ENCODE data around the gene CYP4F3. TPM values are rescaled to one million over a fixed set of nuclear protein-coding genes. Genes with fewer than 3 reads are reported as not detected.

CYP4F3 gene, protein sequence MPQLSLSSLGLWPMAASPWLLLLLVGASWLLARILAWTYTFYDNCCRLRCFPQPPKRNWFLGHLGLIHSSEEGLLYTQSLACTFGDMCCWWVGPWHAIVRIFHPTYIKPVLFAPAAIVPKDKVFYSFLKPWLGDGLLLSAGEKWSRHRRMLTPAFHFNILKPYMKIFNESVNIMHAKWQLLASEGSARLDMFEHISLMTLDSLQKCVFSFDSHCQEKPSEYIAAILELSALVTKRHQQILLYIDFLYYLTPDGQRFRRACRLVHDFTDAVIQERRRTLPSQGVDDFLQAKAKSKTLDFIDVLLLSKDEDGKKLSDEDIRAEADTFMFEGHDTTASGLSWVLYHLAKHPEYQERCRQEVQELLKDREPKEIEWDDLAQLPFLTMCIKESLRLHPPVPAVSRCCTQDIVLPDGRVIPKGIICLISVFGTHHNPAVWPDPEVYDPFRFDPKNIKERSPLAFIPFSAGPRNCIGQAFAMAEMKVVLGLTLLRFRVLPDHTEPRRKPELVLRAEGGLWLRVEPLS
- not detected in 2 replicates for total RNA-seq

DNA sequence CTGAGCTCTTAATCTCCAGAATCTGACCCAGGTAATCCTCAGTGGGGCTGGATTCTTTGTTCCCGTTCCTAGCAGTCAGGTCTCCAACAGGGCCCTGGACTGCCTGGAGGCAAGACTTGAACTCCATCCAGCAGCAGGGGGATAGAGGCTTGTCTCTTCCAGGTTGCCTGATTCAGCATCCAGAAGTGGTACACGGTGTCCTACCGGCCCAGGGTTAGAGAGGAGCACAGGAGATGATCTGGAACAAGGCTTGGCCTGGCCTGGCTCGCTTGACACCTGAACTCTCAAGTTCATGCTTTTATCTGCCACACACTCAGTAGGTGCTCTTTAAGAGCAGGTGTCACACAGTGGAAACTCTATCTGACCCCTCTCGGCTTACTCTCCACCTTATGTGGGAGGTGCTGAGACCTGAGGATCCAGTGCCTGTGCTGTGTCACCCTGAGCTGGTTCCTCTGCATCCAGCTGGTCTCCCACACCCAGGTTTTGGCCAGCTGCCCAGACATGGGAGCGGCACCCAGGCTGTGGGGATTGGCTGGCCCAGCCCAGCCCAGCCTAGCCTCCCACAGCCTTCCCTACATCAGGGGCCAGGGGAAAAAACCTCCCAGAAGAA is at the start of gene CYP4F3:
Gene CYP4F3 (plus strand): TSS at position 604 of the 610 bp plus-strand sequence. CDS start 519 bp downstream, outside the sequence.

DNA sequence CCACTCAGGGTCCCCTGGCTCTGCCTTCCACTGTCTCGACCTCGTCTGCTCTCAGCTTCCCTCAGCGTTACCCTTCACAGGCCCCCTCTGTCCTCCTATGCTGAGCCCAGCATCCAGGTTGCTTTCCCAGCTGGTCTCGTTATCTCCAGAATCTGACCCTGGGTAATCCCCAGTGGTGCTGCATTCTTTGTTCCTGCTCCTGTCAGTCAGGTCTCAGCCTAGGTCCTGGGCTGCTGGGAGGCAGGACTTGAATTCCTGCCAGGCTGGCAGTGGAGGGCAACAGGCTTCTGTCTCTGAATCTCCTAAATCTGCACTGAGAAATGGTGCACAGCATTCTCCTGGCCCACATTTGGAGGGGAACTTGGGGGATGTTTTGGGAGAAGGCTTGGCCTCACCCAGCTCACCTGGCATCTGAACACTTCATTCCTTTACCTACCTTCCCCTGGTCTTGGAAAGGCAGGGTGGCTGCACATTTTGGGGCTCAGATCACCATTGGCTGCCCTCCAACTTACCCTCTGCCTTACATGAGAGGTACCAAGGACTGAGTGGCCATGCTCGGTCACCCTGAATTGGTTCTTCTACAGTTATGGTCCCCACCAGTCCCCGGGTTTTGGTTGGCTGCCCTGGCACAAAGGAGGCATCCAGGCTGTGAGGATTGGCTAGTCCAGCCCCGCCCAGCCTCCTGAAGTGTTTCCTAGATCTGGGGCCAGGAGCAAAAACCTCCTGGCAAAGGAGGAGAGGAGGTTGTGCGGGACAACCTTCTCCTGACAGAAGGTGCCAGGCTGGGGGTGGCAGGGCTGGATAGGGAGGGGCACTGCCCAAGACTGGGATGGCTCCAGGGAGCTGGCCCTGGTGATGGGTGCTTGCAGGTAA is 26.0 kb upstream of the CYP4F3 start, which contains the start of gene CYP4F8:
Gene CYP4F8 (plus strand): TSS at position 712 of the 873 bp plus-strand sequence. CDS start 399 bp downstream, outside the sequence.

DNA sequence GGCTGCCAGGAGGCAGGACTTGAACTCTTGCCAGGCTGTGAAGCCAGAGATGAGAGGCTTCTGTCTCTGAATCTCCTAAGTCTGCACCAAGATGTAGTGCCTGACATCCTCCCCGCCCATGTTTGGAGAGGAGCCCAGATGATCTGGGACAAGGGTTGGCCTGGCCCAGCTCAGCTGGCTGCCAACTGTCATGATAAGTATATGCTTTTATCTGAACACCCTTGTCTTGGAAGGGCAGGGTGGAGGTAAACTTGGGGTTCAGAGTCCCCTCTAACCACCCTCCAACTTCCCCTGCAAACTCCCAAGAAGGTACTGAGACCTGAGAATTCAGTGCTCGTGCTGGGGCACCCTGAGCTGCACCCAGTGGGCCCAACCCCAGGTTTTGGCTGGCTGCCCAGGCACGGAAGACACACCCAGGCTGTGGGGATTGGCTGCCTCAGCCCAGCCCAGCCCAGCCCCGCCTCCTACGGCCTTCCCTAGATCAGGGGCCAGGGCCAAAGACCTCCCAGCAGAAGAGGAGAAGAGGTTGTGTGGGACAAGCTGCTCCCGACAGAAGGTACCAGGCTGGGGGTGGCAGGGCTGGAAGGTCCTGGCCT is 32.0 kb downstream of the CYP4F3 start, which contains the start of gene CYP4F12:
Gene CYP4F12 (plus strand): TSS at position 508 of the 596 bp plus-strand sequence. CDS start 443 bp downstream, outside the sequence.

Small RNA genes lying within 50 kb of the gene (small RNA-seq; reads per million reads assigned to genes)
- gene AD000091.1: not detected

Other genes with a start within 250 kb of the CYP4F3 start
- 64.2 and 75.5 TPM in 2 replicates for gene AKAP8L, start 221.9 kb upstream of the CYP4F3 start, total RNA-seq
- 15.4 and 17.7 TPM in 2 replicates for gene WIZ, start 190.9 kb upstream of the CYP4F3 start, total RNA-seq
- 0.16 TPM in 1 of 2 replicates, not detected in the other for gene RASAL3, start 176.4 kb upstream of the CYP4F3 start, total RNA-seq
- gene PGLYRP2, start 161.4 kb upstream of the CYP4F3 start, total RNA-seq: not detected in 2 replicates
- gene CYP4F22, start 132.4 kb upstream of the CYP4F3 start, total RNA-seq: not detected in 2 replicates
- gene CYP4F8, start 25.7 kb upstream of the CYP4F3 start, total RNA-seq: not detected in 2 replicates
- not detected in 2 replicates for gene CYP4F12, start 32.2 kb downstream of the CYP4F3 start, total RNA-seq
- not detected in 2 replicates for gene OR10H2, start 87.1 kb downstream of the CYP4F3 start, total RNA-seq
- gene OR10H3, start 97.1 kb downstream of the CYP4F3 start, total RNA-seq: not detected in 2 replicates
- not detected in 2 replicates for gene OR10H5, start 146.8 kb downstream of the CYP4F3 start, total RNA-seq
- not detected in 2 replicates for gene OR10H1, start 174.8 kb downstream of the CYP4F3 start, total RNA-seq

All from hair follicle dermal papilla cell (primary cell).